Body of pancreas (tissue), 4 donors: Measurements from ENCODE around the gene ITPK1.

ENCODE experiments used
- POLR2A ChIP-seq, 3 donors: fragments of 450-650 bp; IDR thresholded peaks; one replicate each; pipeline ENCODE4 v1.6.1; 2016; ENCODE audit warnings: antibody characterized with exemption in 3 of 3, mild to moderate bottlenecking in 2 of 3
- TF ChIP-seq, protein P1 (sequence below), 7 experiments: fragments of 450-650 bp in 4 of 7; fragments of 200-600 bp in 3 of 7; sonication (generic) in 3 of 7; IDR thresholded peaks; one replicate each; pipeline ENCODE4 v1.5.1; 2016 to 2019; ENCODE audit warnings: antibody characterized with exemption in 7 of 7

DNA sequence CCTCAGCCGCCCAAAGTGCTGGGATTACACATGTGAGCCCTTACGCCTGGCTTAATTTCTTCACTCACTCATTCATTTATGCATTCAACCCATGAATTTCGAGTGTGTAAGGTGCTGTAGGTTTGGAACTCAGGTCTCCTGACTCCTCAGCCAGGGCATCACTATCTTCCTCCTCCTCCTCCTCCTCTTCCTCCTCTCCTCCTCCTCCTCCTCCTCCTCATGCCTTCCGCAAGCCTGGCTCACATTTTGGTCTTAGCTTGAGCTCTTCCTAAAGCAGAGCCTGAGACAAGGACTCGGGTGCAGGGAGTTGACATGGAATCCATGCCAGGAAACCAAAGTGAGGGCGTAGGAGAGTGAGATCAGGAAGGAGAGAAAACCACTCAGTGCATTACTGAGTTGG lies 213.5 kb downstream of the ITPK1 start:
- TF ChIP-seq, protein P1, sequence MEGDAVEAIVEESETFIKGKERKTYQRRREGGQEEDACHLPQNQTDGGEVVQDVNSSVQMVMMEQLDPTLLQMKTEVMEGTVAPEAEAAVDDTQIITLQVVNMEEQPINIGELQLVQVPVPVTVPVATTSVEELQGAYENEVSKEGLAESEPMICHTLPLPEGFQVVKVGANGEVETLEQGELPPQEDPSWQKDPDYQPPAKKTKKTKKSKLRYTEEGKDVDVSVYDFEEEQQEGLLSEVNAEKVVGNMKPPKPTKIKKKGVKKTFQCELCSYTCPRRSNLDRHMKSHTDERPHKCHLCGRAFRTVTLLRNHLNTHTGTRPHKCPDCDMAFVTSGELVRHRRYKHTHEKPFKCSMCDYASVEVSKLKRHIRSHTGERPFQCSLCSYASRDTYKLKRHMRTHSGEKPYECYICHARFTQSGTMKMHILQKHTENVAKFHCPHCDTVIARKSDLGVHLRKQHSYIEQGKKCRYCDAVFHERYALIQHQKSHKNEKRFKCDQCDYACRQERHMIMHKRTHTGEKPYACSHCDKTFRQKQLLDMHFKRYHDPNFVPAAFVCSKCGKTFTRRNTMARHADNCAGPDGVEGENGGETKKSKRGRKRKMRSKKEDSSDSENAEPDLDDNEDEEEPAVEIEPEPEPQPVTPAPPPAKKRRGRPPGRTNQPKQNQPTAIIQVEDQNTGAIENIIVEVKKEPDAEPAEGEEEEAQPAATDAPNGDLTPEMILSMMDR (IDR thresholded peaks at IDR 0.05) = no peak
- TF ChIP-seq POLR2A (IDR thresholded peaks at IDR 0.05) = no peak
